Right lung (tissue), 5 donors: Measurements from ENCODE around the gene CD300C. TPM values are rescaled to one million over a fixed set of nuclear protein-coding genes. Genes with fewer than 3 reads are reported as not detected.
"Not testable (repeated sequence)": the region's sequence is repeated elsewhere in the genome, so short reads cannot be mapped to it uniquely, and the experiment has no call there.

ENCODE experiments used
- DNase-seq, 2 donors: peaks; one replicate each; pipeline ENCODE4 v3.0.0-alpha.2; 2013
- polyA plus RNA-seq, 5 donors: library from polyadenylated mRNA; unstranded; fragments of 120-200 nt; gene quantifications; one replicate each; pipeline versions ENCODE4 v1.2.1 to v1.2.3, GENCODE V29; 2013; ENCODE audit warnings: inconsistent platforms in 1 of 5, low replicate concordance in 1 of 5; ENCODE audit not compliant: insufficient read length in 5 of 5, insufficient read depth in 1 of 5

CD300C gene
- polyA plus RNA-seq, 5 donors: 0.23 to 1.1 (median 0.69) TPM

DNA sequence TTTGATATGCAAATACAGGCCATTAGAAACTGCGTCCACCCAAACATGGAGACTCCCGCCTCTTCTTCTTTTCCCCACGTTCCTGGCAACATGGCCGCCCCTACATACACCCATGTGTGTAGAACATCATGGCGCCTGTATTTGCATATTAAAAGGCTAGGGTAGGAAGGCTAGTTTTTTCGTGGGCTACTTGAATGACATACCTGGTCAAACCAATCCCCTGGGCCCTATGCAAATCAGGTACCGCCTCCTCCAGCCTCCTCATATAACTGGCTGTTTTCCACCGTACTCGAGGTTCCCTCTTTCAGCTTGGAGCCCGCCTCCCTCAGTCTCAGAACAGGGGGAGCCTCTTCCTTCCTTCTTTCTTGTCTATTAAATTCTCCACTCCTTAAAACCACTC is 13.8 kb downstream of the CD300C start:
- no peak for DNase-seq

DNA sequence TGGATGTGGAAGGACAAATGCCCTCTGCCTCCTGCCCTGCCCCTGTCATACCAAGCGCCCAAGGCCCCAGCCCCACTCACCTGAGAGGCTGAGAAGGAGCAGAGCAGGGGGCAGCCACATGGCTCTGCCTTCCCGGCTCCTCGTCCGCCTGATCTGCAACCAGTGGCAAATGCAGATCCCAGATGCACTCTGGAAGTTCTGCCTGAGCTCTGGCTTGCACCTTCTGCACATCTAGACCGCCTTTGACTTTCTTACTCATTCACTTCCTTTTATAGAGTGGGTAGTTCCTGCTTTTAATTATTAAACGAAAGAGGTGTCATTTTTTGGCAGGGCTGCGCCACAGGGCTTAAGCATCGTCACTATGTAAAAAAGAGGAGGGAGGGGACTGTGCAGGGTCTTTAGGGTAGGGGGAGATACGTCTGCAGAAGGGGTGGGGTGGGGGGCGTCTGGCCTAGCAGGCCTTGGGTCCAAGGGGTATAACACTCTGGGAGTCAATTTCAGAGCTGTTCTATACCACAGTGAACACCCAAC is 14.6 kb downstream of the CD300C start, which contains the start of gene CD300LB:
Gene CD300LB (minus strand): TSS at position 245 of the 531 bp plus-strand sequence. CDS start 125 bp downstream, at position 120.
- no peak for DNase-seq

DNA sequence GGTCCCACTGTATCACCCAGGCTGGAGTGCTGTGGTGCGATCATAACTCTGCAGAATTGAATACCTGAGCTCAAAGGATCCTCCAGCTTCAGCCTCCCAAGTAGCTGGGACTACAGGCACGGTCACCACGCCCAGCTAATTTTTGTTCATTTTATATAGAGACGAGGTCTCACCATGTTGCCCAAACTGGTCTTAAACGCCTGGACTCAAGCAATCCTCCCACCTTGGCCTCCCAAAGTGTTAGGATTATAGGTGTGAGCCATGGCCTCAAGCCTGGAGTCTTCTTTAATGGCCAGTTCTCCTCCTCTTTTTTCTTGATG is 15.1 kb downstream of the CD300C start:
- no peak for DNase-seq

DNA sequence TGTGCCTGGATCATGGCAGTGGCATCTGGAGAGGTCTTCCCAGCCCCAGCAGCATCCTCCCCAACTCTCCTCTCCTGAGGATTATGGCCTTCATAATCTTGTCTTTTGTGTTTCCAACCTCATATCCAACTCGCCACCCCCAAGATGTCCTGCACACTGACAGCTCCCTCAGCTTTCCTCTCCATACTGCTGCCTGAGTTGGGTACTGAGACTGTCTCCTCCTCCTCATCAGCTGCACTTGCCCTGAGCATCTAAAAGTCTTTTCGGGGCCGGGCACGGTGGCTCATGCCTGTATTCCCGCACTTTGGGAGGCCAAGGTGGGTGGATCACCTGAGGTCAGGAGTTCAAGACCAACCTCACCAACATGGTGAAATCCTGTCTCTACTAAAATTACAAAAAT is 16.7 kb downstream of the CD300C start:
- DNase-seq: no peak

DNA sequence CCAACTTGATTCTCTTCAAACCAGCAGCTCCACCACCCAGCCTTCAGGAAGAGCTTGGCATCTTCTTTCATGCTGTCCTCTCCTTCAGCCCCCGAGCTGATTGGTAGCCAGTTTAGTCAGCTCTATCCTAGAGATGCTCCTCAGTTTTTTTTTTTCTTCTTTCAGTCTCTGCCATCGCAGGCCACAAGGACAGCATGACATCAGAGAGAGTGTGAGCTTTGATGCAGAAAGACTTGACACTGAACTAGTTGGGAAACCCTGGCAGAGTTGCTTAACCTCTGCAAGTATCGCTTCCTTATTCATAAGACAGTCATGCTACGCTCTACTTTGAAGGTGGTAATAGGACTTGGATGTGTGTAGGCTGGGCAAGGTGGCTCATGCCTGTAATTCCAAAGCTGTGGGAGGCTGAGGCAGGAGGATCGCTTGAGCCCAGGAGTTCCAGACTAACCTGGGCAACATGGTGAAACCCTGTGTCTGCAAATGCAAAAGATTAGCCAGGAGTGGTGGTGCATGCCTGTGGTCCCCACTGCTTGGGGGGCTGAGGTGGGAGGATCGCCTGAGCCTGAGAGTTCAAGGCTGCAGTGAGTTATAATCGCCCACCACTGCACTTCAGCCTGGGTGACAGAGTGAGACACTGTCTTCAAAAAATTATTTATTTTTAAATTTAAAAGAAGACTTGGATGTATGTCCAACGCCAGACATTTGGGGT is 17.3 kb downstream of the CD300C start:
- DNase-seq: no peak

DNA sequence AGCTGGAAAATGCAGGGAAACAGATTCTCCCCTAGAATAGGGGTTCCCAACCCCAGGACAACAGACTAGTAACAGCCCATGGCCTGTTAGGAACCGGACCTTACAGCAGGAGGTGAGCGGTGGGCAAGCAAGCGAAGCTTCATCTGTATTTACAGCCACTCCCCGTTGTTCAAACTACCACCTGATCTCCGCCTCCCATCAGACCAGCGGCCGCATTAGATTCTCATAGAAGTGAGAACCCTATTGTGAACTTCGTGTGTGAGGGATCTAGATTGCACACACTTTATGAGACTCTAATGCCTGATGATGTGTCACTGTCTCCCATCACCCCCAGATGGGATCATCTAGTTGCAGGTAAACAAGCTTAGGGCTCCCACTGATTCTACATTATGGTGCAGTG is 18.2 kb downstream of the CD300C start:
- DNase-seq: no peak

DNA sequence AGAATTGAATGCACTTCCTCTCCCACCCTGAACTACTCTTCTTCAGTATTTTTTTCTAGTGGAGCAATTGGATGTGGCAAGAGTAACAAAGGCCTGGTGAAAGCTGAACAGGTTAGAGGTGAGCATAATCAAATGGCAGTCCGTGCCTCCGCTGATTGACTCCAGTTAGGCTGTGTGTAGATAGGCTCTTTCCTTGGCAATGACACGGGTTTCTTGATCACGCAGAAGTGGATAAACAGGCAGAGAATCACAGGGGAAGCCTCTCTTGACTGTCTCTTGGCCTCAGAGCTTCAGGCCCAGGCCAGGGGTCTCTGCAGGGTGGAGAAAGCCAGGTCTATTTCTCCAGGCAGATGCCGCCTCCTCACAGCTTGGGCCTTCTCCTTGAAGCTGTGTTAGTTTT is 18.8 kb downstream of the CD300C start:
- DNase-seq: no peak

DNA sequence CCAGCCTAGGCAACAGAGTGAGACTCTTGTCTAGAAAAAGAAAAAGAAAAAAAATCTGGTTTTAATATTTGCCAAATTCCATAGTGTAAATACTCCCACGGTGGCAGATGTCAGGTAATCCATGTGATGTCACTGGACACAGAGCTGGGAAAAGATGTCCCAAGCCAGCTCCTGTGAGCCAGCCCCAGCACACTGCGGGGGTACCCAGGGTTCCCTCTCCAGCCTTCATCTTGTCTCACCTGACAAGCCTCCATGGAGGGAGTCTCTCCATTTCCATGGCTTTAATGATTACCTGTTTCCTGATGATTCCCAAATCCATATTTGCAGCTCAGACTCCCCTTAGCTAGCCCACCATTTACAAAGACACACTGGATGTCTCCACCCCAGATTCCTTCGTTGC is 19.2 kb downstream of the CD300C start:
- no peak for DNase-seq

DNA sequence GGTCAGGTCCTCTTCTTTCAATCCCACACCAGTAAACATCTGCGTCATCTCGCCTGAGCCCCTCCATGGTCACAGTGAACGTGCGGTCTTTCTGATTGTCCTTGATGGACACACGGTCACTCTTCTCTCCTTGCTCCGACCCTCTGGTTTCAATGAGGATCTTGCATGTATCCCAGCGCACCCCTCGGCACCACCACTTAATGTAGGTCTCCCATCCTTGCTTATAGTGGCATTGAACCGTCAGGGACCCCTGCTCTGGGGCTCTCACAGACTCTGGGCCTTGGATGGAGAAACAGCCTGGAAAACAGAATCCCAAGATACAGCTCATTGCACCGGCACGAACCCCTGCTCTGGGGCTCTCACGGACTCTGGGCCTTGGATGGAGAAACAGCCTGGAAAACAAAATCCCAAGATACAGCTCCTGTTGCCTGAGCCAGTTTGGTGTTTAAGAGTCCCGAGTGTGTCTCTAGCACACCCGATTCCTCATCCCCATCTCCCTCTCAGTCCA is 20.1 kb downstream of the CD300C start:
- no peak for DNase-seq

DNA sequence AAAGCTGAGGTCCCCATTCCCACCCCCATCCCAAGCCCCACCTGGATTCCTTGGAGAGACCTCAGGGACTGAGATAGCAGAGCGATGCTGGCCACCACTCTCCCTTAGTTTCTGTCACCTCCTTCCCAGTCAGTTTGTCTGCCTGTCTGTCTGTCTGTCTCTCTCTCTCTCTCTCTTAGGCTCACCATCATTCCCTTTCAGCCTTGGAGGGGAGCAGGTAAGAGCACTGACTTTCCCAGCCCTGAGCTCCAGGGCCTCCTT is 20.5 kb downstream of the CD300C start:
- DNase-seq: no peak

DNA sequence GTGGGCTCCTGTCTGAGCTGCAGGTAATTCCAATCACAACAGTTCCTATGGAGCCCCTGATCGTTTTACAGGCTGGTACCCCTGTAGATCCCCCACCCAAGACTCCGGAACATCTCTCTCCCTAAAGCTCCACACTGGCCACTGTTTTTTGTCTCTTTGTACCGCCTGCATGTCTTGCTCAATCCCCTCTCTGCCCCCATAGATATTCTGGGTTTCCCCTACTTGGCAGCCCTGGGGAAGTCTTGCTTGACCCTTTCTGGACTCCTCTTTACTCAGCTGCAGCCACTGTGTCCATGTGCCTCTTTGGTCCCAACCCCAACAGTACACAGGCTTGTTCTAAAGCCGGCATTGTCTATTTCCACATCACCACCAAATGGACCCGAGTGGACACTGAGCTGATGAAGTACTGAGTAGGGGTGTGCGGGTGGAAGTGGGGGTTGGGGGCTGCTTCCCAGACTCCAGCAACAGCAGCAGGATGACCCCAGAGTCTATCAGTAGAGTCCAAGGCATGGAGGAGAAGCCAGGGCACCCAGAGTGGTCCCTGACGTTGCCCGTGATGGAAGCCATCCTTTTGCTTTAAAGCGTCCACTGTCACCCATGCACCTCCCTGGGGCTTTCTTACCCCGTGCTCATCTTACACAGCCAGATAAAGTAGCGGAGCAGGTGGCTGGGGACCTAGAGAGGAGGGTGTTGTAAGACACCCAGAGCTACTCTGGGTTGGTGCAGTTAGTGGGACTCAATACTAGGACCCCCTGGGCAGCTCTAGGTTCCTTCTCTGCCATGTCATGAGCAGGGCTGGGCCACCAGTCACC is 21.1 kb downstream of the CD300C start:
- DNase-seq: no peak

DNA sequence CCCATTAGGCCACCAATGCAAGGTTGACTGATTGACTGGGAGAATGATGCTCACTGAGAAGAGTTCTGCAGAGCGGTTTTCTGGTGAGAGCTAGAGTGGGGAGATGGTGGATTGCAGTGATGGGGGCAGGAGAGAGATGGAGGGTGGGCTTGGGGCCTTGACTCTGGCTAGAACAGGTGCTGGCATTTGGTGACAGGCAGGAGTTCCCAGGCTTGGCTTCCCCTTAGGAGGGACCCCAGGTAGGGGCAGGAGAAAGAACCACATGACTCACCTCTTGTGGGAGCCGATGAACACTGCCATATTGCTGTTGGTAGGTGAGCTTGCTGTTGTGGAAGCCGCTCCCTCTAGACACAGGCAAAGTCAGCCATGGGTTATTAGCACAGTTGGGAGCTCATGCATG is 22.6 kb downstream of the CD300C start:
- DNase-seq: no peak

DNA sequence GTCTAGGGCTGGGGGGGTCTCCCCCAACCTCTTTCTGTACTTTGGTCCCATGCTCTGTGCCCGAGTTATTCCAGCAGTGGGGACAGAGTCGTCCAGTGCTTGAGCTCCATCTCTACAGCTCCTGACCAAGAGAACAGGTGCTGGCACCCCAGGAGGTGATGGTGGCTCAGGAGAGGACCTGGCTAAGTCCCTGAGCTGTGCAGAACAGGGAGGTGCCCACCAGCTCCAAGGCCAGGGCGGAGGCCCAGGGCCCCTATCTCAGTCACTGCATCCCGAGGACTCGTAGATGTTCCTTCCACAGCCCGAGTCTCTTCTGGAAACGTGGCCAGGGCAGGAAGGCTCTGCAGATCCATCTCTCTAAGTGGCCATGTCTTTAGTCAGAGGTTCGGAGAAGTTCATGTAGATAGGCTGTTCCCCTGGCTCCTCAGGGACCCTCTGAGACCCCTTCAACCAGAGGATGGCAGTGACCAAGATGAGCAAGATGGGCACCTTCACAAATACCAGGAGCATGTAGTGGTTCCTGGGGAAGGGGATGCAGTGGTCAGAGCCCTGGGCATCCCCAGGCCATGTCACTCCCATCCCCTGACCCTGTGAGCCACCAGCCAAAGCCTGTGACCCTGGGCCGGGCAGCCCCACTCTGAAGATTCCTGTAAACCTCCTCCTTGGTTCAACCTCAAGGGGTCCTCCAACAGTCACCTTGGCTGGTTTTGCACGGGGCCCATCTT is 23.4 kb downstream of the CD300C start:
- no peak for DNase-seq

DNA sequence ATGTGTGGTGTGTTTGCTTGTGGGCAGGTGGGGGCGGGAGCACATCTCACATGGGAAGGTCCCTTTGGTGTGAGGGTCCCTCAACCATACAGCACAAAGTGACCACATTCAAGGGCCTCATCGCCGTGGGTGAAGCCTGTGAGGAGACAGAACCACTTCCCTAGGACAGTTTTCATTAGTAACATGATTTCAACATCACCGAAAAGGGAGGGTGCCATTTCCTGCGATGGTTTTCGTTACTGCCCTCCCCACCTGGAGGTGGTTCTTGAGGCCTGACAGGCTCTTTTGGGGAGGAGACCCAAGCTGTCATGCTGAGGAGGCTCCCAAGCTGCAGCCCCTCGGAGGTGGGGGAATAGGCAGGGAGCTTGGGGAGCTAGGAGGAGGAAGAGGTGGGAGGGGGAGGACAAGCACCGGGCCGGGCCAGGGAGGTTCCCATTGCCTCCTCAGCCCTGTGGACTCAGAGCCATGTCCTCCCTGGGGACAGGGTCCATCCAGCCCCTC is 24.2 kb downstream of the CD300C start:
- no peak for DNase-seq

DNA sequence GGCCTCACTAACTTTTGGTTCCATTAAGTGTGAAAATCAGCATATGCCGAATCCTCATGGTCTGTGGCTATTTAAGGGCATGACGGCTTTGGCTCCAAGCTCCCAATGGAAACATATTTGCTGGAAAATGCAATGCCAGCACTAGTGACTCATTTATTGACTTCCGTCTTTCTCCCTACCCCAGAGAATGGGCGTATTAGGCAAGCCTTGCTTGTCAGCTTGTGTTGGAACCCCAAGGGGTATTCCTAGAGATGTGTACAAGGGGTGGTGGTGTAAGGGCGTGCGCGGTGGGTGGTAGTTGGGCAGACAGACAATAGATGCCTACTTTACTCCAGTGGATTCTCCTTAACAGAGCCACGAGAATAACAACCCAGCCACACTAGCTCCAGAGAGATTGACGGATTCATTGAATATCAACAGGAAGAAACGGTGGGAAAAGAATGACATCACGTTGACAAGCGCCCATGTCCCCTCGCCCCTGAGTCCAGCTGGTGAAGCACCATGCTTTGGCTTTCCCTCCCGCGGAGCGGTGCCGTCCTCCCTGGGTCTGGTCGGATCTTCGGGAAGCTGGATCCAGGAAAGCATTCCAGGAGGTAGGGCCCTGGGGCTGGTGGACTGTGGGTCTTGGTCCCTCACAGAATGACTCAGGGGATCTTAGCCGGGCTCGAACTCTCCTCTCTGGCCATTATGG is 25.0 kb downstream of the CD300C start:
- DNase-seq: no peak

DNA sequence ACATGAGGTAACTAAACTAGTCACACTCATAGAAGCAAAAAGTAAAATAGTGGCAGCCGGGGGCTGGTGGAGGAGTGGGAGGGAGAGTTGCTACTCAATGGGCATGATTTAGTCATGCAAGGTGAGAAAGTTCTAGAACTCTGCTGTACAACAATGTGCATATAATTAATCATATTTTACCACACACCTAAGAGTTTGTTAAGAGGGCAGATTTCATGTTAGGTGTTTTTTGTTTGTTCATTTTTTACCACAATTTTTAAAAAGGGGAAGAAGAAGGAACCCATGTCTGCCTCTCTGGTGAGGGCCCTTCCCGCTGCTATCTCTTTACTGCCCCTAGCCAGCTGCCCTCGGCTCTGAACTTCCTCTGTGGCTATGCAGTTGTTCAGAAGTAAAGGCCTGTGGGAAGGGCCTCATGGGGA is 25.9 kb downstream of the CD300C start:
- no peak for DNase-seq

DNA sequence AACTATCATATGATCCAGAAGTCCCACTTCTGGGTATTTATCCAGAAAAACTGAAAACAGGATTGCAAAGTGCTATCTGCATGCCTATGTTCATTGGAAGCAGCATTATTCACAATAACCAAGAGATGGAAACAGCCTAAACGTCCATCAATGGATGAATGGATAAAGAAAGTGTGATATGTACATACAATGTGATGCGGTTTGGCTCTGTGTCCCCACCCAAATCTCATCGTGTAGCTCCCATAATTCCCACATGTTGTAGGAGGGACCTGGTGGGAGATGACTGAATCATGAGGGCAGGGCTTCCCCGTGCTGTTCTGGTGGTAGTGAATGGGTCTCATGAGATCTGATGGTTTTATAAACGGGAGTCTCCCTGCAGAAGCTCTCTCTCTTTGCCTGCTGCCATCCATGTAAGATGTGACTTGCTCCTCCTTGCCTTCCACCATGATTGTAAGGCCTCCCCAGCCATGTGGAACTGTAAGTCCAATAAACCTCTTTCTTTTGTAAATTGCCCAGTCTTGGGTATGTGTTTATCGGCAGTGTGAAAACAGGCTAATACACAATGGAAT is 27.4 kb downstream of the CD300C start:
- DNase-seq: not testable (repeated sequence)

DNA sequence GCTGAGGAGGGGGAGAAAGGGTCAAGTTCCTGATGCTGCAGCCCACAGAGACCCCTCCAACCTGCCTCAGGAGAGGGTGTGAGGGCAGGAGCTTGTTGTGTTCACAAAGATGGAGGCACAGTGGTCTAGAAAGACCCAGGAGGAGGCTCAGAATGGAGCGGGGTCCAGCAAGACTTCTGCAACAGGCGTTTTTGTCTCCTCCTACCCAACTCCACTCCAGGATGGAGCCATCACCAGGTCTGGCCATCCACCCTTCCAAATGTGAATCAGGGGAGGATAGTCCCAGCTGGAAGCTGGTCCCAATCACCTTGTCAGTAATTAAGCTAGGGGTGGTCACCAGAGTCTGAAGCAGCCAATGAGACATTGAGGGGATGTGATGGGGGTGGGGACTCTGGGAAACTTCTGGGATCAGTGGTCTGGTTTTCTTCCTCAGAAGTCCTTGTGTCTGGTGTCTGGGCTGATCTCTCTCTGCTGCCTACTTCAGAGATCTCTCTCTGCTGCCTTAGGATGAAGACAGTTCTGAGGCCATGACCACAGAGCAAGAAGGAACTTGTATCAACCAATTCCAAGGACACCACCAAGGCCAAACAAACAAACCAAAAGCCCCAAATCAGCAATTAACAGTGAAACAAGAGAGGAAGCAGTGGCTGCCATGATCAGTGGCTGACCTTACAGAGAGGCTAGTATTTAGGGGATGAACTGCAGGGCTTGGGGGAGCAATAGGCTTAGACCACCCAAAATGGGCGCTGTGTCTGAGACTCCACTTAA is 29.2 kb downstream of the CD300C start:
- no peak for DNase-seq

DNA sequence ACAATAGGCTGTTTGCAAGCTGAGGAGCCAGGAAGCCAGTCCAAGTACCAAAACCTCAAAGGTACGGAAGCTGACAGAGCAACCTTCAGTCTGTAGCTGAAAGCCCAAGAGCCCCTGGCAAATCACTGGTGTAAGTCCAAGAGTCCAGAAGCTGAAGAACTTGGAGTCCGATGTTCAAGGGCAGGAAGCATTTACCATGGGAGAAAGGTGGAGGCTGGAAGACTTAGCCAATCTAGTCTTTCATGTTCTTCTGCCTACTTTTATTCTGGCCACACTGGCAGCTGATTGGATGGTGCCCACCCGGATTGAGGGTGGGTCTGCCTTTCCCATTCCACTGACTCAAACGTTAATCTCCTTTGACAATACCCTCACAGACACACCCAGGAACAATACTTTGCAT is 30.0 kb downstream of the CD300C start:
- DNase-seq: no peak

DNA sequence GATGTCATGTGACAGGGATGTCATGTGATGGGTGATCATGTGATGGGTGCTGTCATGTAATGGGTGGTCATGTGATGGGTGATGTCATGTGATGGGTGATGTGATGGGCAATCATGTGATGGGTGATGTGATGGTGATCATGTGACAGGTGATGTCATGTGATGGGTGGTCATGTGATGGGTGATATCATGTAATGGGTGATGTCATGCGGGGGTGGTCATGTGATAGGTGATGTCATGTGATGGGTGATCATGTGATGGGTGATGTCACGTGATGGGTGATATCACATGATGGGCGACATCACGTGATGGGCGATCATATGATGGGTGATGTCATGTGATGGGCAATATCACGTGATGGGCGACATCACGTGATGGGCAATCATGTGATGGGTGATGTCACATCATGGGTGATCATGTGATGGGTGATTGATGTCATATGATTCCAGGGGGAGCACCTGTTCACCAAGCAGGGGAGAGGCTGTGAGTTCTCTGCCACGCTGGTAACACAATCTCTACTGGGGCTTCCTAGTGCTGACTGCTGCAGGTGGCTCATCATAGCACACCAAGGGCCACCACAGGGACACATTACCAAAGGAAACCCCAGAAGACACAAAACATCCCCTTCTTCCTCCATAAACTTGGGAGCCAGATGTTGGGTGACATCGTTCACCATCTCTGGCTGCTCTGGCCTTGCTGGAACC is 31.1 kb downstream of the CD300C start:
- DNase-seq: peak in 1 of 2 donors; percentile 36
